HG03442 (cell line): ENCODE data around the gene EPN2.
"Not testable (repeated sequence)": the region's sequence is repeated elsewhere in the genome, so short reads cannot be mapped to it uniquely, and the experiment has no call there.

ENCODE experiments used
- ATAC-seq: cut with Tn5 transposase; IDR thresholded peaks from one replicate; pipeline ENCODE4 v1.9.1; 2021; ENCODE audit warnings: mild to moderate bottlenecking, moderate library complexity; ENCODE audit not compliant: unreplicated experiment

The EPN2 gene

GRCh38 chr17:19343256-19343630, 106.1 kb downstream of the EPN2 start:
- no peak for ATAC-seq

GRCh38 chr17:19343671-19344151, 106.5 kb downstream of the EPN2 start:
- no peak for ATAC-seq

- ATAC-seq, result no peak
These were observed 107.3 kb downstream of the EPN2 start for GRCh38 chr17:19344311-19345066.

- no peak for ATAC-seq
These were observed 107.9 kb downstream of the EPN2 start for GRCh38 chr17:19345067-19345460.

GRCh38 chr17:19345486-19346350, 108.6 kb downstream of the EPN2 start:
- ATAC-seq, result no peak

GRCh38 chr17:19346351-19347255, 109.4 kb downstream of the EPN2 start:
- ATAC-seq, result no peak

DNA sequence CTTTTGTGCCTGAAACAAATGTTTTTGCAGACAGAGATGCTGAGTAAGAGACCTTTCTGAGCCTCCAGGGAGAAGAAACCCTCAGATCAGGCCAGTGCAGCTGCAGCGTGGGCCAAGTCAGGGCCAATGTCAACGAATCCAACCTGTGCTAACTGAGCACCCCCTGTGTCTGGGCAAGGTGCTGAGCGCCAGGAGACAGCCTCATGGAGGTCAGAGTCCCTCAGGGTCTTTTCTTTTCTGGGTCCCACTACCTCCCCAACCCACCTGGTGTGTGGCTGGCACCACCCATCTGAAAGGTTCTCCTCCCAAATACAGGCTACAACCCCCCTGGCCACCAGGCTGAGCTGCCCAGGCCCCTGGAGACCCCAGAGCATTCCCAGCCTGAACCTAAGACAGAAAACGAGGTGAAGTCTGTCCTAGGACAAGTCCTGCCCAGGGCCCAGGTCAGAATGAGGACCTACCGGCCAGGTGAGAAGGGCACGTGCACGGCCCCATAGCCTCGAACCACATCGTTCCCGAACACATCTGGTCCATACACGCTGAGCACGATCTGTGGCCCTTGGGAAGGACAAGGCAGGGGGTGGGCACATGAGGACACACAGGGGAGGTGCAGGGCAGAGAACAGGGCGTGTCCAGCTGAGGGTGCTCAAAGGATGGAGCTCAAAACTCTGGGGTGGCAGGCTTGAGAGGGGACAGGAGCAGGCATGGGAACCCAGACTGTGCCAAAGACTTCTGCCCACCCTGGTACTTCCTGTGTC, 110.3 kb downstream of the EPN2 start:
- no peak for ATAC-seq

- no peak for ATAC-seq
These were observed 111.0 kb downstream of the EPN2 start for GRCh38 chr17:19348081-19348650.

DNA sequence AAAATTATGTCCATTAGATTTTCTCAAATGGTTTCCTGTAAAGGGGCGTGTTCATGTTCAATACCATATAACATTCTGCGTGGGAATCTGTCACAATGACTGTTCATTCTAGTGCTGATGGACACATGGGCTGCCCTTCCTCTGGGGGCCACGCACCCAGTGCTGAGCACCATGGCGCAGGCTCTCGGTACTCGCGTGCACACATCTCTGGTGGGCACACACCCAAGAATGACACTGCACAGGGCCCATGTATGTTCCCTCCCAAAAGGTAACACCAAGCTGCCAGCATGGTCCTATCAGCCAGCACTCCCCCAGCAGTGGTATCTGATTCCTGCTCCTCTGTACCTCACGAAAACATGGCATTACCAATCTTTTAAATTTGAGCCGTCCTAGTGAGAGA, 111.6 kb downstream of the EPN2 start:
- ATAC-seq, result no peak

GRCh38 chr17:19353401-19353800, 116.2 kb downstream of the EPN2 start:
- not testable (repeated sequence) for ATAC-seq

GRCh38 chr17:19354748-19355147, 117.6 kb downstream of the EPN2 start:
- ATAC-seq, result no peak

DNA sequence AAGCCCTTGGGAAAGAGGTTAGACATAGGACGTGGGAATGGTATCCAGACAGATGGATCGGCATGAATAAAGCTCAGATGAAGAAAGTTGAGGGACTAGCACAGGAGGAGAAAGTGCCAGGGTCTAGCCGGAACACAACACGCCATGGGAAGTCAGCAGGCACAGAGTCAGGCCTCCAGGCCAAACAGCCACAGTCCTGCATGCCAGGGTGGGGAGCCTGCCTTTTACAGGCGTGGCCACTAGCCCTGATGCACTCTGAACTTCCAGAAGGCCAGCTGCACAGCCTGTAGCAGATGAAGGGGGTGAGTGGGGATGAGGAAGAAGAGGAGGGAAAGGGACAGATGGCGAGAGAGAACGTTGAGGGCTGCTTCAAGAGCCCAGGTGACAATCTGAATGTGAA, 120.2 kb downstream of the EPN2 start:
- no peak for ATAC-seq

DNA sequence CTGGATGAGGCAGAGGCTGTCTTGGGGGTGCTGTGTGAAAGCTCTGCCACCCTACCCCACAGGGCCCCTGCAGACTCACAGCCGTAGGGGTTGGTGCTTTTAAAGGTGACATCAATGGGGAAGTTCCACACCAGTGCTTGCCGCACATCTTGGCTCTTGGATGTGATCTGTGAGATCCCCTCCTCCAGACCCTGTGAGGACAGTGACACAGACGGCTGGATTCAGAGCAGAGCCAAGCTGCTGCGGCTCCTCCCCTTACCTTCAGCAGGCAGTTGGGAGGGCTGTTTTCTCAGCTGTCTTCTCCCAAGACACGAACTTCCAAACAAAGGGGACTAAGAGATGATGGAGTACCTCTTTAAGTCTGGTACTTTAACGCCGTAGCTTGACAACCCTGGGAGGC, 120.6 kb downstream of the EPN2 start:
- no peak for ATAC-seq

DNA sequence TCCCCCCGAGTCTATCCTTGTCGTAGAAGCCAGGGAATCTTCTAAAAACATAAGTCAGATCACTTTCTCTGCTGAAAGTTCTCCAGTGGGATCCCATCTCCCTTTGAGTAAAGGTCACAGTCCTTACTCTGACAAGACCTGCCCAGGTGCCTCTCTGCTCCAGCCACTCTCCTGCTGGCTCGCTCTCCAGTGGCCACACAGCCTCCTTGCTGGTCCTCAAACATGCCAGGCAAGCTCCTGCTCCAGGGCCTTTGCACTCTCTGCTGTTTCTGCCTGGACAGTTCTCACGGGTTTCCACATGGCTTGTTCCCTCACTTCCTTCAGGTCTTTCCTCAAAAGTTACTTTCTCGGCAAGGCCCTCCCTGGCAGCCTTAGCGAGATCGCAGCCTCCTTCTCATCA, 122.0 kb downstream of the EPN2 start:
- ATAC-seq, result no peak

DNA sequence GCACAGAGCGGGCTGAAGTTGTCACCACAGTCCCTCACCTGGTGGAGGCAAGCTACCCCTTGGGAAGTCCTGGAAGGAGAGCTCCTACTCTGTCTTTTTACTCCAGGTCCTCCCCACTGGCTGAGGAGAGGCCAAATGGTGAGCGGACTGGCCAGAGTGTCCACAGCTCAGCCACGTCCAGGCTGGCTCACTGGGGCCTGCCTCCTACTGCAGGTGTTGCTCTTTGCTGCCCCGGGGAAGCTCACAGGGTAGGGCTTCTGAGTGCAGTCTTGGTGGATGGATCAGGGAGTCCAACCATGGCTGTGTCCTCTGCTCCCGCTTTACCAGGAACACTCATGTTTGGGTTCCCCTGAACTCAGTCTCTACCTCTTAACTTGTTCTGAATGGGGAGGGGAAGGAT, 122.7 kb downstream of the EPN2 start:
- ATAC-seq, result no peak

GRCh38 chr17:19360772-19361171, 123.6 kb downstream of the EPN2 start:
- ATAC-seq, result no peak

GRCh38 chr17:19361326-19361725, 124.2 kb downstream of the EPN2 start:
- ATAC-seq, result no peak

GRCh38 chr17:19361944-19362276, 124.7 kb downstream of the EPN2 start:
- no peak for ATAC-seq

GRCh38 chr17:19362277-19363113, 125.3 kb downstream of the EPN2 start, which contains the start of gene B9D1:
Gene B9D1 (minus strand): TSS chr17:19362723. CDS start chr17:19362569, 154 bp downstream.
- ATAC-seq, result peak; percentile 75
